ENCODE measurements around the gene RSU1. TPM values are rescaled to one million over a fixed set of nuclear protein-coding genes. Genes with fewer than 3 reads are reported as not detected.

RSU1 gene
- total RNA-seq, 2 donors from 2014 or later = 21.4 to 28.3 TPM

GRCh38 chr10:16843252-16843870 lies 26.1 kb upstream of the RSU1 start:
- intact Hi-C loops (cut with DNase I) = no loop called here
- WGBS, 2 donors = 0 to 2% methylated on average over 1 of the region's 1 CpG
- DNase-seq (peak in 1 of 4 donors; percentile 8), ATAC-seq (peak; percentile 86)
- Histone ChIP-seq H3K36me3 (replicated peaks in 1 of 2; ENCODE audit: insufficient read depth in 1 of 2, low read depth in 2 of 2) (no peaks in the 10 kb centered on the region), H3K27me3 (no peaks in the 10 kb centered on the region), H3K4me1 (no peaks in the 10 kb centered on the region), H3K9me3 (no peaks in the 10 kb centered on the region), H3K27ac (no peak overlapping the region), H3K4me3 (no peak overlapping the region)
- TF ChIP-seq POLR2A (IDR thresholded peaks at IDR 0.05) (no peak), CTCF (IDR thresholded peaks at IDR 0.05) (peak; percentile 41 to 85 (median 55))

GRCh38 chr10:16835228-16835627 lies 18.0 kb upstream of the RSU1 start:
- intact Hi-C loops (cut with DNase I) = loop anchor here (10.0 kb wide), 1 partner anchor 590 kb away; no protein-coding TSS in a partner anchor
- Histone ChIP-seq H3K9me3 (no peaks in the 10 kb centered on the region), H3K36me3 (replicated peaks in 1 of 2; ENCODE audit: insufficient read depth in 1 of 2, low read depth in 2 of 2) (no peaks in the 10 kb centered on the region), H3K4me1 (peaks cover 19% of the 10 kb centered on the region), H3K27me3 (no peaks in the 10 kb centered on the region), H3K27ac (peak overlapping the region in 1 of 4 donors; percentile 28), H3K4me3 (no peak overlapping the region)
- peak in 2 of 4 donors; percentile 49 to 61 for DNase-seq
- TF ChIP-seq CTCF (IDR thresholded peaks at IDR 0.05) (no peak), POLR2A (IDR thresholded peaks at IDR 0.05) (no peak)
- ATAC-seq = no peak
- 47% methylated on average over 8 of the region's 8 CpGs for WGBS, 2 donors

- intact Hi-C loops (cut with DNase I) = loop anchor here (10.0 kb wide), 1 partner anchor 592 kb away; no protein-coding TSS in a partner anchor
- Histone ChIP-seq H3K9me3 (no peaks in the 10 kb centered on the region), H3K27ac (peak overlapping the region; percentile 52 to 83 (median 74)), H3K4me1 (peaks cover 37% of the 10 kb centered on the region), H3K36me3 (replicated peaks in 1 of 2; ENCODE audit: insufficient read depth in 1 of 2, low read depth in 2 of 2) (no peaks in the 10 kb centered on the region), H3K4me3 (no peak overlapping the region), H3K27me3 (no peaks in the 10 kb centered on the region)
- peak; percentile 67 to 84 (median 72) for DNase-seq
- peak; percentile 74 for ATAC-seq
- TF ChIP-seq POLR2A (IDR thresholded peaks at IDR 0.05) = peak in 2 of 3 donors; percentile 11 to 38
- no peak for TF ChIP-seq CTCF (IDR thresholded peaks at IDR 0.05)
- 17 to 18% methylated on average over 11 of the region's 11 CpGs for WGBS, 2 donors
Observed at GRCh38 chr10:16832351-16833080, 15.3 kb upstream of the RSU1 start.

- Histone ChIP-seq H3K36me3 (replicated peaks in 1 of 2; ENCODE audit: insufficient read depth in 1 of 2, low read depth in 2 of 2) (no peaks in the 10 kb centered on the region), H3K27ac (peak overlapping the region in 3 of 4 donors; percentile 74 to 84 (median 83)), H3K4me3 (no peak overlapping the region), H3K27me3 (no peaks in the 10 kb centered on the region), H3K9me3 (no peaks in the 10 kb centered on the region), H3K4me1 (peaks cover 32% of the 10 kb centered on the region)
- DNase-seq (peak; percentile 30 to 46 (median 36)), ATAC-seq (peak; percentile 2)
- intact Hi-C loops (cut with DNase I) = no loop called here
- 8 to 22% methylated on average over 9 of the region's 9 CpGs for WGBS, 2 donors
- TF ChIP-seq POLR2A (IDR thresholded peaks at IDR 0.05) (no peak), CTCF (IDR thresholded peaks at IDR 0.05) (no peak)
Observed at GRCh38 chr10:16828701-16829175, 11.5 kb upstream of the RSU1 start.
